GM13976 (cell line): ENCODE measurements around the gene DAAM2.

Experiments
- DNase-seq: peaks from one replicate; pipeline ENCODE4 v3.0.0; 2012; ENCODE audit warnings: low spot score
- CTCF ChIP-seq: IDR thresholded peaks from 2 replicates; pipeline ENCODE4 v1.5.1; 2012; ENCODE audit warnings: borderline replicate concordance, mild to moderate bottlenecking; ENCODE audit not compliant: insufficient read depth; ENCODE audit errors: extremely low read depth, missing control alignments, control extremely low read depth
- in situ Hi-C: fragments of 300-500 bp; cut with MboI; formaldehyde crosslinking; loops from one replicate; pipeline ENCODE4 v1.12.0; 2022; ENCODE audit warnings: low sequenced_read_pairs, mixed read lengths, inconsistent platforms; ENCODE audit not compliant: unreplicated experiment

Gene DAAM2

GRCh38 chr6:39840781-39841180 lies 48.6 kb downstream of the DAAM2 start:
- TF ChIP-seq CTCF, result no peak
- DNase-seq, result no peak
- in situ Hi-C loops, result no loop called here

- DNase-seq, result no peak
- in situ Hi-C loops, result no loop called here
- no peak for TF ChIP-seq CTCF
Observed at GRCh38 chr6:39841291-39841690, 49.1 kb downstream of the DAAM2 start.

GRCh38 chr6:39841923-39842322 lies 49.7 kb downstream of the DAAM2 start:
- TF ChIP-seq CTCF, result no peak
- no peak for DNase-seq
- in situ Hi-C loops, result no loop called here

- no peak for DNase-seq
- no peak for TF ChIP-seq CTCF
- in situ Hi-C loops, result no loop called here
Observed at GRCh38 chr6:39843305-39844020, 51.3 kb downstream of the DAAM2 start.

- DNase-seq, result no peak
- TF ChIP-seq CTCF, result no peak
- in situ Hi-C loops, result no loop called here
Observed at GRCh38 chr6:39844866-39845265, 52.7 kb downstream of the DAAM2 start.

- no peak for DNase-seq
- no peak for TF ChIP-seq CTCF
- in situ Hi-C loops, result no loop called here
Observed at GRCh38 chr6:39847221-39847620, 55.0 kb downstream of the DAAM2 start.
